DND-41 (cell line): ENCODE measurements around the gene TMEM117.

Source experiments
- ATAC-seq: fragments of 200-7000 bp; cut with Tn5 transposase; 3 replicates; pipeline ENCODE4 v1.9.1; 2021; ENCODE audit warnings: low read depth; ENCODE audit not compliant: insufficient read depth
- DNase-seq: peaks from one replicate; pipeline ENCODE4 v3.0.0-alpha.2; 2020
- H2AFZ ChIP-seq: 2 replicates; pipeline ENCODE4 v1.6.0; 2012; ENCODE audit warnings: low read depth, low read length
- H3K27ac ChIP-seq: 2 replicates; pipeline ENCODE4 v1.5.1; 2012; ENCODE audit warnings: low read length, inconsistent platforms
- H3K27me3 ChIP-seq: fragments of 200-600 bp; sonication (generic); 2 replicates; pipeline ENCODE4 v1.6.0; 2012; ENCODE audit warnings: low read length, mild to moderate bottlenecking, inconsistent platforms; ENCODE audit not compliant: insufficient read depth, poor library complexity
- H3K36me3 ChIP-seq: 2 replicates; pipeline ENCODE4 v1.5.1; 2012; ENCODE audit warnings: low read length, inconsistent platforms; ENCODE audit not compliant: insufficient read depth
- H3K4me1 ChIP-seq: 2 replicates; pipeline ENCODE4 v1.5.1; 2012; ENCODE audit warnings: mild to moderate bottlenecking, low read length; ENCODE audit not compliant: insufficient read depth
- H3K4me2 ChIP-seq: 2 replicates; pipeline ENCODE4 v1.6.0; 2012; ENCODE audit warnings: mild to moderate bottlenecking, moderate library complexity, low read length, inconsistent platforms; ENCODE audit not compliant: insufficient read depth
- H3K4me3 ChIP-seq, 2 experiments: fragments of 200-600 bp in 1 of 2; shearing (Covaris generic) in 1 of 2; 2 replicates each; pipeline ENCODE4 v1.5.1; 2012 to 2016; ENCODE audit warnings: inconsistent platforms in 2 of 2, low read length in 2 of 2, mild to moderate bottlenecking in 2 of 2, low read depth in 1 of 2, moderate library complexity in 1 of 2
- H3K79me2 ChIP-seq: 2 replicates; pipeline ENCODE4 v1.6.0; 2012; ENCODE audit warnings: low read length, inconsistent platforms; ENCODE audit not compliant: insufficient read depth
- H3K9ac ChIP-seq: 2 replicates; pipeline ENCODE4 v1.6.0; 2012; ENCODE audit warnings: low read depth, mild to moderate bottlenecking, inconsistent platforms, low read length, moderate library complexity
- H3K9me3 ChIP-seq: 2 replicates; pipeline ENCODE4 v1.5.1; 2012; ENCODE audit warnings: low read length, moderate library complexity, mild to moderate bottlenecking, inconsistent platforms; ENCODE audit not compliant: insufficient read depth, severe bottlenecking
- H4K20me1 ChIP-seq: 2 replicates; pipeline ENCODE4 v1.6.0; 2012; ENCODE audit warnings: low read length; ENCODE audit not compliant: insufficient read depth
- EZH2 ChIP-seq: IDR thresholded peaks from 3 replicates; pipeline ENCODE4 v1.6.1; 2012; ENCODE audit warnings: borderline replicate concordance, low read depth, mild to moderate bottlenecking, moderate library complexity, low read length, inconsistent platforms; ENCODE audit not compliant: severe bottlenecking
- TF ChIP-seq, protein P1 (sequence below): IDR thresholded peaks from 2 replicates; pipeline ENCODE4 v1.5.1; 2012; ENCODE audit warnings: borderline replicate concordance, low read length, moderate library complexity, mild to moderate bottlenecking; ENCODE audit not compliant: poor library complexity, severe bottlenecking; ENCODE audit errors: extremely low read depth

Gene TMEM117

DNA sequence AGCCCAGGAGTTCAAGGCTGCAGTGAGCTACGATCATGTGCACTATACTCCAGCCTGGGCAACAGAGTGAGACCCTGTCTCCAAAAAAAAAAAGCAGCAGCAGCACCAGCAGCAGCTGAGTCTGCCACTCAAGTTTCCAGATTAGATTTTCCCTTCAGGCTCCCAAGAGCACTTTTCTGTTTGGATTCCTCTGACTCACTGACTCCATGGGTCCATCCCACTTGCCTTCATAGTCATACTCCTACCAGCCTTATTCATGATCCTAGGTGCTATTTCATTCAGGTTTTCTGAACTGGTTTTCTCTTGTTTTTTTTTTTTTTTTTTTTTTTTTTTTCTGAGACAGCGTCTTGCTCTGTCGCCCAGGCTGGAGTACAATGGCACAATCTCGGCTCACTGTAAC, 23.0 kb upstream of the TMEM117 start:
- Histone ChIP-seq H3K4me3 (no peak overlapping the region), H3K79me2 (no peaks in the 10 kb centered on the region), H3K4me1 (no peaks in the 10 kb centered on the region), H3K36me3 (no peaks in the 10 kb centered on the region), H3K27me3 (peaks cover 5% of the 10 kb centered on the region), H3K27ac (no peak overlapping the region), H3K9ac (no peak overlapping the region), H3K4me2 (no peak overlapping the region), H3K9me3 (no peaks in the 10 kb centered on the region), H2AFZ (no peak overlapping the region), H4K20me1 (no peaks in the 10 kb centered on the region)
- TF ChIP-seq, protein P1, sequence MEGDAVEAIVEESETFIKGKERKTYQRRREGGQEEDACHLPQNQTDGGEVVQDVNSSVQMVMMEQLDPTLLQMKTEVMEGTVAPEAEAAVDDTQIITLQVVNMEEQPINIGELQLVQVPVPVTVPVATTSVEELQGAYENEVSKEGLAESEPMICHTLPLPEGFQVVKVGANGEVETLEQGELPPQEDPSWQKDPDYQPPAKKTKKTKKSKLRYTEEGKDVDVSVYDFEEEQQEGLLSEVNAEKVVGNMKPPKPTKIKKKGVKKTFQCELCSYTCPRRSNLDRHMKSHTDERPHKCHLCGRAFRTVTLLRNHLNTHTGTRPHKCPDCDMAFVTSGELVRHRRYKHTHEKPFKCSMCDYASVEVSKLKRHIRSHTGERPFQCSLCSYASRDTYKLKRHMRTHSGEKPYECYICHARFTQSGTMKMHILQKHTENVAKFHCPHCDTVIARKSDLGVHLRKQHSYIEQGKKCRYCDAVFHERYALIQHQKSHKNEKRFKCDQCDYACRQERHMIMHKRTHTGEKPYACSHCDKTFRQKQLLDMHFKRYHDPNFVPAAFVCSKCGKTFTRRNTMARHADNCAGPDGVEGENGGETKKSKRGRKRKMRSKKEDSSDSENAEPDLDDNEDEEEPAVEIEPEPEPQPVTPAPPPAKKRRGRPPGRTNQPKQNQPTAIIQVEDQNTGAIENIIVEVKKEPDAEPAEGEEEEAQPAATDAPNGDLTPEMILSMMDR = no peak
- no peak for TF ChIP-seq EZH2
- no peak for DNase-seq
- ATAC-seq = no peak

DNA sequence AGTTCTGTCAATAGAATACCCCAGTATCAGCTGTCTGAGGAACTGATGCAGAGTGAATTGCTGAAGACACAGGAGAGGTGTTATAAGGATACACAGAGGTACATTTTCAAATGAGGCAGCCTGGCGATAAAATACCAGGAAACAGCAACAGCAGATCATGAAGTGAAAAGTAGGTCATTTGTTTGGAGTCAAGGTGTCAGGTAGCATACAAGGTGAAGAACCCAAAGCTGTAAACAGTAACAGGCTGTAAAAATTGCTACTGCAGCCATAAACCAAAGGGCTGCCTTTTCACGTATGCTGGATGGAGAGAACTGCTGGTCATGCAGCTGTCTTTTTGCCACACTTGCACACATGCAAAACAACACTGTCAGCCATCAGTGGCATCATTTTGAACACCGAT, 20.5 kb upstream of the TMEM117 start:
- DNase-seq = no peak
- Histone ChIP-seq H4K20me1 (no peaks in the 10 kb centered on the region), H3K9ac (no peak overlapping the region), H2AFZ (no peak overlapping the region), H3K4me3 (no peak overlapping the region), H3K27ac (no peak overlapping the region), H3K4me2 (no peak overlapping the region), H3K36me3 (no peaks in the 10 kb centered on the region), H3K27me3 (peaks cover 6% of the 10 kb centered on the region), H3K79me2 (no peaks in the 10 kb centered on the region), H3K9me3 (no peaks in the 10 kb centered on the region), H3K4me1 (no peaks in the 10 kb centered on the region)
- no peak for ATAC-seq
- TF ChIP-seq, protein P1 = no peak
- no peak for TF ChIP-seq EZH2

DNA sequence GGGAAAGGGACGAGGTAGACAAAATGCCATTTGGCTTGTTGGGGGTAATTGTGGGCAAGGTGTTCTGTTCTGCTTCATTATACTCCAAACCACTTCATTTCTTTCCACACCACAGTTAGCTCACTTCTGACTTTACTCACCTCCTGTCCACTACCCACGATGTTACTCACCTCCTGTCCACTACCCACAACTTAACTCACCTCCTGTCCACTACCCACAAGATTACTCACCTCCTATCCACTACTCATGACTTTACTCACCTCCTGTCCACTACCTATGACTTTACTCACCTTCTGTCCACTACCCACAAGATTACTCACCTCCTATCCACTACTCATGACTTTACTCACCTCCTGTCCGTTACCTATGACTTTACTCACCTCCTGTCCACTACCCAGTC, 19.7 kb upstream of the TMEM117 start:
- Histone ChIP-seq H3K9ac (no peak overlapping the region), H3K9me3 (no peaks in the 10 kb centered on the region), H2AFZ (no peak overlapping the region), H3K36me3 (no peaks in the 10 kb centered on the region), H3K4me1 (no peaks in the 10 kb centered on the region), H3K27ac (no peak overlapping the region), H3K27me3 (peaks cover 2% of the 10 kb centered on the region), H3K4me2 (no peak overlapping the region), H4K20me1 (no peaks in the 10 kb centered on the region), H3K4me3 (no peak overlapping the region), H3K79me2 (no peaks in the 10 kb centered on the region)
- TF ChIP-seq, protein P1 = no peak
- TF ChIP-seq EZH2 = no peak
- ATAC-seq (no peak), DNase-seq (no peak)

DNA sequence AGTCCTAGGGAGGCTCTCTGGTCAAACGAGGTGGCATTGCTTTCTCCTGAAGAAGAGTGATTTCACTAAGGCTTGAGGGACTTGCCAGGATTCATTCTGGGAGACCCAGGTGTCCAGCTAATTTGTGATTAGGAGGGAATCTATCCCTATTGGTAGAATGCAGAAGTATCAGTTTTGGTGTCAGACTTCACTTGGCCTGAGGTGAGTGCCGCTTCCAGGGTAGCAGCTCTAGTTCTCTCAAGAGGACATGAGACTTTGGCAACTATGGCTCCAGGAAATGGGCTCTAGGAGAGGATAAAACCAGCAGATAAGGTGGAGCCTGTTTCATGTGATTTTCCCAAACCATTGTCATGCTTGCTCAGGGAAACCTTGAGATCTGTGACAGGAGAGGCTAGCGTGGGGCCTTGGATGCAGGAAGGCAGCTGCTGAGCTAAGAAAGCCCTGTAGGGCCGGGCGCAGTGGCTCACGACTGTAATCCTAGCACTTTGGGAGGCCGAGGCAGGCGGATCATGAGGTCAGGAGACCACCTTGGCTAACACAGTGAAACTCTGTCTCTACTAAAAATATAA, 11.6 kb upstream of the TMEM117 start:
- Histone ChIP-seq H3K4me1 (no peaks in the 10 kb centered on the region), H3K4me3 (no peak overlapping the region), H3K27me3 (no peaks in the 10 kb centered on the region), H3K27ac (no peak overlapping the region), H3K9me3 (no peaks in the 10 kb centered on the region), H3K36me3 (no peaks in the 10 kb centered on the region), H4K20me1 (no peaks in the 10 kb centered on the region), H3K9ac (no peak overlapping the region), H3K79me2 (no peaks in the 10 kb centered on the region), H2AFZ (no peak overlapping the region), H3K4me2 (no peak overlapping the region)
- TF ChIP-seq, protein P1 = no peak
- no peak for TF ChIP-seq EZH2
- DNase-seq (no peak), ATAC-seq (no peak)
